LoVo (cell line): ENCODE data around the gene USP6NL.

Source experiments
- DNase-seq: peaks from one replicate; pipeline ENCODE4 v3.0.0-alpha.2; 2016; ENCODE audit warnings: low spot score

Gene USP6NL

DNA sequence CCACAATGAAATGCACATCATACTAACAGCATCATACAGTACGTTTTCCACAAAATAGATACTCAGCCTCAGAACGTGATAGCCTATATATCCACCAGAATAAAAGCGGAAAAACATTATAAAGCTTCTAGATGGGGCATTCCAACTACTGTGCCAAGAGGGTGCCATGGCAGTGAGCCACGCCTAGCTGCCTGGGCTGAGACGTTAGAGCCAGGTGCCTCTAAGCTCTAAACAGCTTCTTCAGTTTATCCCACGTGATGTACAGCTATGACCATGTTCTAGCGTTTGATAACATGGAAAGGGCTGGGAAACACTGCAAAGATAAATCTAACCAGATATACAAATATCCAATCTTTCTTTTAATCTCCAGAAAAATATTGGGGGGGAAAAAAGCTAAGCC, 17.8 kb downstream of the USP6NL start:
- no peak for DNase-seq

- no peak for DNase-seq
Measured at GRCh38 chr10:11589738-11590137, 21.7 kb downstream of the USP6NL start.

DNA sequence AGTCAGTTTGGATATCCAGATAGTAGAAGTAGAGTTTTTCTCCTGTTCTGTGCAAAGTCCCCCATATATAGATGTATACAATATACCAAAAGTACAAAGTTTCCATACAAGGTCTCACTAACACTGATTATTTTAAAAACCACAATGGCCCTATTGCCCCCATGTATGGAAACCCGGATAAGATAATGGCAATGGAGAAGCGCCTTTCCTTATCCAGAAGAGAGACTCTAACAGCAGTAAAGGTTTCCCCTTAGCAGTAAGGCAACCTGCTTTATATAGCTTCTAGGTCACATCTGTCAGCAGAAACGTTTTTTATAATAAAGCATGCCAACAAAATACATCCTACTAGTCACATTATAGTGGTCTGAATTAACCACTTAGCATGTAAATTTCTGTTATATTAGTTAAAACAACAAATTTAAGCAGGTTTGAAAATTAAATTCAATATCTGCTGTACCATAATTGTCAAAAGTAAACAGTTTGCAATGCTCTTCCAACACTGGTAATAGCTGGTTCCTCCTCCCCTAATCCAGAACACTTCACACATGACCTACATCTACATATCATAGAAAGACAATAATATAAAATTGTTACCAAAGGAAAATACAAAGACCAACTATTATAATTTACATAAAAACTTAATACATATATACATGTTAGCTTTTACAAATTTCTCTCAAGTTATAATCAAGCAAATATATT, 22.4 kb downstream of the USP6NL start:
- no peak for DNase-seq

- no peak for DNase-seq
Measured at GRCh38 chr10:11587722-11588259, 23.7 kb downstream of the USP6NL start.

- no peak for DNase-seq
Measured at GRCh38 chr10:11586170-11586569, 25.3 kb downstream of the USP6NL start.

- DNase-seq, result no peak
Measured at GRCh38 chr10:11581213-11581612, 30.2 kb downstream of the USP6NL start.

DNA sequence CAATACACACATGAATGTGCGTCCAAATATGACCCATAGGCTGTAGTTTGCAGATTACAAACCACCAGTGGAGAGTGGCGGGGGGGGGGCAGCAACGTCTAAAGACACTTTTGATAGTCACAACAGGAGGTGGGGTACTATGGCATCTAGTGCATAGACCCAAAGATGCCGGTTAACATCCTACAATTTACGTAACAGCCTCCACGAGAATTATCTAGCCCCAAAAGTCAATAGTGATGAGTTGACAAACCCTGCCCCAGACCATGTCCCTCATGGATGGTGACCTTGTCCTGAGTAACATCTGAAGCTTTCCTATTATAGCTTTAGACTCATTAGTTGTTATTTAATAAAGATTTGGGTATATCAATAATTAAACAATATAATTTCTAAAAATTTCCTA, 31.6 kb downstream of the USP6NL start:
- no peak for DNase-seq

GRCh38 chr10:11578802-11579255, 32.6 kb downstream of the USP6NL start:
- DNase-seq, result no peak

DNA sequence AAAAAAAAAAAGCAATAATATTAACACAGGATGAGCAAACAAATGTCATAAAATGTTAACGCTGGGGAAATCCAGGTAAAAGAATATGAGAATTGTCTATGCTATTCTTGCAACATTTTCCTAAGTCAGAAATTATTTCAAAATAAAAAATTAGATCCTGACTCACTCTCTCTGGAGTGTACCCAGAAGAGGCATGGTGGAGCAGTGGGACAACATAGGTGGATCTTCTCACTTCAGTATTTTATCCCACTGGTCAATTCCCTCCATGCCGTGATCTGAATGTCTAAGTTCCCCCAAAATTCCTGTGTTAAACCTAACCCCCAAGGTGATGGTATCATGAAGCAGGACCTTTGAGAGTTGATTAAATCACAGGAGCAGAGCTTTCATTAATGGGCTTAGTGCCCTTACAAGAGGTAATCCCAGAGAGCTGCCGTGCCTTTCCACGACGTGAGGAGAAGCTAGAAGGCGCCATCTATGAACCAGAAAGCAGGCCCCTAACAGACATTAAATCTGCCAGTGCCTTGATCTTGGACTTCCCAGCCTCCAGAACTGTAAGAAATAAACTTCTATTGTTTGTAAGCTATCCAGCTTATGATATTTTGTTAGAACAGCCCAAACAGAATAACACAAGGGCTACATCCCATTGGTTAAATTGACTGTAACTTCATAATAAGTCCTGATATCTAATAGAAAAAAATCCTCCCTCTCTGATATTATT, 35.2 kb downstream of the USP6NL start:
- no peak for DNase-seq

DNA sequence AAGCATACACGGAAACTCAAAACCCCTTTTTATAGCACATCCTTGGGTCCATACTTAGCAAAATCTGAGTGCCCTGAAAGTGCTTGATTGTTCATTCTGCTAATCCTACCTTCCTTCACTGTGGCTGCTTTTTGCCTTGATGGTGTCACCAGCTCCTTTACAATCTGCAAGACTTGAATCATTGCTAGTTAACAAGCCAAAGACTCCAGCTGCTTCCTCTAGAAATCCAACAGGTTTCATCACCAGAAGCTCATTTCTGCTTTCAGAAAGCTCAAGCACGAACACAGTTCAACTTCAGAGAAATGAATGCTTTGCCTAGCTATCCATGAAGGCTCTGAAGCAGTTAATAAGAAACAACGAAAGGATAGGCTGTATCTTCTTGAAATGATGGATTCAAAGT, 38.0 kb downstream of the USP6NL start:
- no peak for DNase-seq

DNA sequence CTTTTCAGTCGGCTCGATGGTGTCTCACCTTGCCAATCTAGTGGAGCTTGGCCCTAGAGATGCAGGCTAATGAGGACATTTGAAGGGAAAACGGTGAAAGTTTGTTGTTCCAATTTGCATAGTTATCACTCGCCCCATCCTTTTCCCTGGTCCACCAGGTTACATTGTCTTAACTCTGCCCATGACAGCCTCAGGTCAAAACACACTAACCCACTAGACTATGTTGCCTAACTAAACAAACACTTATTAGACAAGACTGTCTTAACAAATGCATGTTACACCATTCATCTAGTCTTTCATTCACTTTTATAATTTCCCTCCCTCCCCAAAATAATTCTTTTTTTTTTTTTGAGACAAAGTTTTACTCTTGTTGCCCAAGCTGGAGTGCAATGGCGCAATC, 40.7 kb downstream of the USP6NL start:
- DNase-seq, result no peak

DNA sequence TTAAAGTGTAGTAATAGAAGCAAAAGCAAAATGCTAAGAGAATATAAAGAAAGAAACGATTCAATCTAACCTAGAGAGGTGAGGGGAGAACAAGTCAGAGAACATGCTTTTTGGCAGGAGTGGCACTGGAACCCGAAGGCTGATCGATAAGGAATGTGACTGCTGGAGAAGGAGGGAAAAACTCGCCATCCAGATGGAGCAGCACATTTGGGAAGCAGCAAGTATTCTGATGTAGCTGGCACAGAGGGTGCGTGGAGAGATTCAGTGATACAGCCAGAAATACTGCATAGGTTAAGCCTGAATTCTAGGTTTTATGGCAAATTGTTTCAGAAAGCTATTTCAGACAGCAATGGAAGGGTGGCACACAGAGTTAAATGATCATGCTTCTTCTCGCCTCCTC, 42.0 kb downstream of the USP6NL start:
- DNase-seq, result no peak

DNA sequence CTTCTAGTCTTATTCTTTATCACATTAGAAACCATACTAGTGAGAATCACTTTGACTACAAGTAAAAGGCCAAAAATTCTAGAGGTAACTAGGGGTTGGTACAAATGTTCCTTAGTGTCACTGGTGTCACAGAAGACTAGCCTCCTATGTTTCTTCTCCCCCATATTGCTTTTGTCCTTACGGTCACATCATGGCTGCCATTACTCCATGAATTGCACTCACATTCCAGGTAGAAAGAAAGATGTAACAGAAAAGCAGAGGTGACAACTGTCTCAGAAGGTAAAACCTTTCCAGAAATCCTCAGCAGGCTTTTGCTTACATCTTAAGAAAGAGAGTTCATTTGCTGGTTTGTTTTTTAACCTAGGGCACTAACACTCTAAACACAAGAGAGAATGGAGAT, 42.9 kb downstream of the USP6NL start:
- DNase-seq, result no peak

GRCh38 chr10:11564741-11565140, 46.7 kb downstream of the USP6NL start:
- DNase-seq, result no peak

DNA sequence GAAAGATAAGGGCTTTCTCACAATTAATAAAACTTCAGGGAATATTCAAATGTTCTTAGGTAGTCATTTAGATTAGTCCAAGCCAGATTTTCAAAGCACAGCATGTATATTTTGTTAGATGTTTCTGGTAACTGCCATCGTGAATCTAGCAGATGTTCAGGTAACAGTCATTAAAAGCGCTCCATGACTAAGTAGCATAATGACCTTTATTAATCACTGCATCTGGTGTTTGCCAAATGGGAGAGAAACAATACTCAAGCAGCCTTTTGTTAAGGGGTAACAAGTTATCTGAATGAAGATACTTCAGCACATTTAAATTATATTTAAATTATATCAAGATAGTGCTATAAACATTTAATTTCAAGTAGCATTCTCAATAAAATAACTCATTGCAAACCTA, 47.5 kb downstream of the USP6NL start:
- DNase-seq, result no peak

DNA sequence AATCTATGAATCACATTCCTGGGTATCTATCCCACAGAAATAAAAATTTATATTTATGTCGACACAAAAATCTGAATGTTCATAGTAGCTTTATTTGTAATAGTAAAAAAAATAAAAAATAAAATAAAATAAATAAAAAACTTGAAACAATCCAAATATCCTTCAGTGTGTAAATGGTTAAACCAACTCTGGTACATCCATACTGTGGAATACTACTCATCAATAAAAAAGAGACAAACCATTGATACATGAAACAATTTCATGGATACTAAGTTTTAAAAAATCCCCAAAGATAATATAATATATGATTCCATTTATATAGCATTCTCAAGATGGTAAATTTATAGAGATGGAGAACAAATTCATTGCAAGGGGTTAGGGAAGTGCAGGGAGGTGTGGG, 48.6 kb downstream of the USP6NL start:
- no peak for DNase-seq

DNA sequence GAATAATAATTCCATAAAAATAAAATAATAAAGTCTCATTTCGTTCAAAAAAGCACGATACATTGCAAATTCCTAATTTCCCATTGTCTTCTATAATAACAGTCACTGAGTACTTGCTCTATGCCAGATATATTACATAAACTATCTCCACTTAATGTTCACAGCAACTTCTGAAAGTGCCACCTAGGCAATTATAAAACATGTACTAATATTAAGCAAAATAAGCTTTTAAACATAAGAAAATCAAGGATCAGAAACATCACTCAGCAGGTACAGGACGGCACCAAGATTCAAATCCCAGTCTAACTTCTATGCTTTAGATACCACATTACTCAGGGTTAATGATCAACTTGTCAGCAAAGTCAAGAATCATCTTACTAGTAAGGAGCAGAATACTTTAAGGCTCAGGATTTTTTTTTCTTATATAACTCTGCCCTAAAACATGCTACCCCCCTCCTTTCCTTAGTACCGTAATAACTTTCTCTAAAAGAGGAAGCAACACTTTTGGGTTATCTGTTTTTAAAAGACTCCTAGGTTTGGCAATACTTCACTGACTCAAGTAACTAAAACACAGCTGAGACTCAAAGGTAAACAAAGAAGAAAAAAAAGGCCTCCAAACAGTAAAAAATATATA, 51.3 kb downstream of the USP6NL start:
- peak; percentile 33 for DNase-seq

- DNase-seq, result no peak
Measured at GRCh38 chr10:11557967-11558366, 53.5 kb downstream of the USP6NL start.

- no peak for DNase-seq
Measured at GRCh38 chr10:11557513-11557912, 53.9 kb downstream of the USP6NL start.

DNA sequence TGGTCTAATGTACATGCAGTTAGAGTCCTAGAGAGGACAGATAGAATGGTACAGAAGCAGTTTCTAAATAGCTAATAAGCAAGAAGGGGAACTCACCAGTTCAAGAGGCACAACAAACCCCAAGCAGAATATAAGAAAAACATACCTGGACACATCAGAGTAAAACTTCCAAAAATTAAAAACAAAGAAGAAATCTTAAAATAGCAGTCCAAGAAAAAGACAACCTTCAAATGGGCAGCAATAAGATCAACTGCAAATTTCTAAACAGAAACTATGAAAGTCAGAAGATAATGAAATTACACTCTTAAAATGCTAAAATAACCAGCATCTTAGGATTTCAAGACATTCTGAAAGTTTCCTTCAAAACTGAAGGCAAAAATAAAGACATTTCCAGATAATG, 55.9 kb downstream of the USP6NL start:
- no peak for DNase-seq

- no peak for DNase-seq
Measured at GRCh38 chr10:11553773-11554381, 57.6 kb downstream of the USP6NL start.

GRCh38 chr10:11551916-11552602, 59.4 kb downstream of the USP6NL start:
- DNase-seq, result peak; percentile 68
